B cell (primary cell): ENCODE results near the gene PTGES. TPM values are rescaled to one million over a fixed set of nuclear protein-coding genes. Genes with fewer than 3 reads are reported as not detected.
"Not testable (repeated sequence)": the region's sequence is repeated elsewhere in the genome, so short reads cannot be mapped to it uniquely, and the experiment has no call there.

Experiments used
- ATAC-seq: fragments of 200-7000 bp; cut with Tn5 transposase; one replicate; pipeline ENCODE4 v1.10.0; 2021; ENCODE audit warnings: low read depth, mild to moderate bottlenecking, moderate number of reproducible peaks, moderate library complexity
- CTCF ChIA-PET: fragments of 350-600 bp; sonication (Branson Sonifier 250); formaldehyde crosslinking; loops from one replicate; lab custom pipeline; 2021; ENCODE audit warnings: antibody characterized with exemption, inconsistent platforms; lab: Charles Lee
- POLR2A ChIA-PET: fragments of 350-600 bp; sonication (Branson Sonifier 250); formaldehyde crosslinking; loops from one replicate; lab custom pipeline; 2021; ENCODE audit warnings: antibody characterized with exemption; lab: Charles Lee
- DNase-seq: peaks from one replicate; pipeline ENCODE4 v3.0.0; 2013
- H2AFZ ChIP-seq: 2 replicates; pipeline ENCODE4 v1.6.1; 2012; ENCODE audit warnings: mild to moderate bottlenecking, low read depth, low read length; ENCODE audit not compliant: insufficient read depth, poor library complexity, severe bottlenecking
- H3K27ac ChIP-seq, 2 donors: 1 replicate in 1 of 2; 2 replicates in 1 of 2; pipeline ENCODE4 v1.5.1; 2012 to 2013; ENCODE audit warnings: low read length in 2 of 2, mild to moderate bottlenecking in 2 of 2, moderate library complexity in 1 of 2
- H3K27me3 ChIP-seq, 4 experiments: fragments of 200-600 bp in 1 of 4; sonication (generic) in 1 of 4; replicated peaks in 1 of 4; 1 replicate in 2 of 4; 2 replicates in 2 of 4; pipeline versions ENCODE4 v1.6.1 to v1.7.0; 2013 to 2016; ENCODE audit warnings: low read length in 3 of 4, mild to moderate bottlenecking in 2 of 4, mixed read lengths in 1 of 4, moderate library complexity in 1 of 4; ENCODE audit not compliant: insufficient read depth in 4 of 4, control insufficient read depth in 3 of 4; ENCODE audit errors: control extremely low read depth in 1 of 4
- H3K36me3 ChIP-seq, 2 experiments: replicated peaks in 1 of 2; 1 replicate in 1 of 2; 2 replicates in 1 of 2; pipeline versions ENCODE4 v1.6.1 to v1.7.1; 2013; ENCODE audit warnings: low read length in 1 of 2; ENCODE audit not compliant: insufficient read depth in 2 of 2, control insufficient read depth in 1 of 2; ENCODE audit errors: control extremely low read depth in 1 of 2, extremely low read depth in 1 of 2
- H3K4me1 ChIP-seq, 2 donors: fragments of 200-600 bp in 1 of 2; sonication (generic) in 1 of 2; 1 replicate in 1 of 2; 2 replicates in 1 of 2; pipeline versions ENCODE4 v1.5.1 to v1.6.1; 2013 to 2017; ENCODE audit warnings: low read length in 2 of 2; ENCODE audit not compliant: control insufficient read depth in 2 of 2, insufficient read depth in 2 of 2
- H3K4me2 ChIP-seq: replicated peaks from 2 replicates; pipeline ENCODE3; 2012; ENCODE audit warnings: mild to moderate bottlenecking, low read depth, low read length; ENCODE audit not compliant: poor library complexity, severe bottlenecking
- H3K4me3 ChIP-seq, 5 experiments: fragments of 200-600 bp in 1 of 5; sonication (generic) in 1 of 5; 1 replicate in 3 of 5; 2 replicates in 2 of 5; pipeline versions ENCODE4 v1.5.1 to v1.7.0; 2011 to 2016; ENCODE audit warnings: low read length in 4 of 5, mild to moderate bottlenecking in 4 of 5, low read depth in 2 of 5, control low read depth in 1 of 5, moderate library complexity in 1 of 5; ENCODE audit not compliant: insufficient read depth in 1 of 5; ENCODE audit errors: control extremely low read depth in 1 of 5, extremely low read depth in 1 of 5
- H3K79me2 ChIP-seq: fragments of 200-600 bp; sonication (generic); one replicate; pipeline ENCODE4 v1.6.0; 2016; ENCODE audit warnings: low read length; ENCODE audit not compliant: control insufficient read depth, insufficient read depth
- H3K9ac ChIP-seq: fragments of 200-600 bp; sonication (generic); 2 replicates; pipeline ENCODE4 v1.6.1; 2017; ENCODE audit warnings: mild to moderate bottlenecking, low read length, moderate library complexity
- H3K9me3 ChIP-seq, 3 donors: one replicate each; pipeline versions ENCODE4 v1.6.1 to v1.7.1; 2013; ENCODE audit warnings: low read length in 2 of 3; ENCODE audit not compliant: control insufficient read depth in 2 of 3, insufficient read depth in 1 of 3; ENCODE audit errors: control extremely low read depth in 1 of 3
- H4K20me1 ChIP-seq: 2 replicates; pipeline ENCODE4 v1.6.0; 2012; ENCODE audit warnings: mild to moderate bottlenecking, low read length; ENCODE audit not compliant: insufficient read depth, control insufficient read depth, poor library complexity, severe bottlenecking
- H3K27ac Mint-ChIP-seq: one replicate; pipeline ENCODE4 v1.8.0; 2021; ENCODE audit warnings: mixed read lengths
- H3K27me3 Mint-ChIP-seq: one replicate; pipeline ENCODE4 v1.8.0; 2021; ENCODE audit warnings: mixed read lengths
- H3K4me1 Mint-ChIP-seq: one replicate; pipeline ENCODE4 v1.8.0; 2021; ENCODE audit warnings: mixed read lengths
- H3K4me3 Mint-ChIP-seq: one replicate; pipeline ENCODE4 v1.8.0; 2021; ENCODE audit warnings: mixed read lengths
- H3K9me3 Mint-ChIP-seq: one replicate; pipeline ENCODE4 v1.8.0; 2022; ENCODE audit warnings: mixed read lengths; ENCODE audit not compliant: insufficient read depth
- CTCF ChIP-seq: fragments of 200-600 bp; IDR thresholded peaks from one replicate; pipeline ENCODE4 v1.8.0; 2022; ENCODE audit warnings: antibody characterized with exemption, mild to moderate bottlenecking
- EZH2 ChIP-seq: IDR thresholded peaks from 2 replicates; pipeline ENCODE4 v1.6.1; 2012; ENCODE audit warnings: borderline replicate concordance, low read depth, mild to moderate bottlenecking, moderate library complexity, low read length; ENCODE audit not compliant: insufficient read depth, poor library complexity, severe bottlenecking
- WGBS: methylation state at CpG from one replicate; pipeline ENCODE4 v1.1.5; 2013; ENCODE audit warnings: missing lambda C conversion rate; ENCODE audit not compliant: insufficient coverage; 5-methylcytosine and 5-hydroxymethylcytosine counted together
- intact Hi-C: fragments of 100-400 bp; cut with micrococcal nuclease; formaldehyde crosslinking; loops from one replicate; pipeline ENCODE4 v1.10.0; 2022
- polyA plus RNA-seq: library from polyadenylated mRNA; depleted of rRNA; stranded (reverse); fragments of >200 nt; gene quantifications from 2 replicates; pipeline ENCODE4 v1.2.3, GENCODE V29; 2012
- total RNA-seq, 2 donors: library from RNA; stranded (reverse); fragments of 120-200 nt in 1 of 2; gene quantifications; 1 replicate in 1 of 2; 2 replicates in 1 of 2; pipeline versions ENCODE4 v1.2.3 to v1.2.4, GENCODE V29; 2013 to 2022

The PTGES gene
- total and polyA plus RNA-seq, 2 donors (not counting 1 experiment from before 2014, with no cell fraction given), result not detected

DNA sequence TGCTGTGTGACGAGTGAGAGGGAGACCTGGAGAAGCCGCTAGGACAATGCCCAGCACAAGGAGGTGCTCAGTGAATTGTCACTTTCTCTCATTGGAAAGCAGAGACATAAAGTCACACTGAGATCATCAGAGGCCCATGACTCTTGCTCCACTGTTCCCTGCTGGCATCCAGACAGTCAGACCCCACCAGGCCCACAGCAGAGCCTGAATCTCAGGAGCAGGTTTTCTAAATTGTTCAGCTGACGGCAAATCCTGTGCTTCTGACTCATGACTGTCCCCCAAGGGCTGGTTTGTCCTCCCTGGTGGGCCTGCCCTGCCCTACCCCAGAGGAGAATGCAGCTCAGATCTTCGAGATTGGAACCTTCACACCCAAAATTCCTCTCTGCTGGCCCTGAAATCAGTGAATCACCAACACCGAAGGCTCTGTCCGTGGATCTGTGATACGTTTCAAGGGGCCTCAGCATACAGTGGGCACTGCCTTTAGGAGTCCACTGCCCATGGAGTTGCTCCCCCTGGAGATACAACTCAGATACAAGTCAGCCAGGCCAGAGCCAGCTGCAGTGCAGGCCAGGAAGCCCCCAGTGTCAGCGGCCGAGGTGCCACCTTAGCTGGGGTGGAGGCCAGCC lies 2.7 kb downstream of the PTGES start:
- Mint-ChIP-seq H3K27me3 (peaks cover 17% of the 10 kb centered on the region), H3K9me3 (no peaks in the 10 kb centered on the region), H3K4me1 (peaks cover 5% of the 10 kb centered on the region), H3K4me3 (no peak overlapping the region), H3K27ac (no peak overlapping the region)
- Histone ChIP-seq H3K36me3 (no peaks in the 10 kb centered on the region), H3K27me3 (peaks cover 0 to 6% (median 3%) of the 10 kb centered on the region in 4 experiments), H2AFZ (no peak overlapping the region), H3K27ac (no peak overlapping the region), H3K4me3 (no peak overlapping the region), H3K4me1 (peaks cover 5 to 6% of the 10 kb centered on the region in 2 donors), H4K20me1 (no peaks in the 10 kb centered on the region), H3K9me3 (peaks cover 0 to 4% (median 0%) of the 10 kb centered on the region in 3 donors), H3K79me2 (no peaks in the 10 kb centered on the region), H3K4me2 (no peak overlapping the region), H3K9ac (no peak overlapping the region)
- ChIA-PET CTCF (interaction anchor here (1.4 to 2.3 kb wide), 2 partner anchors 13 to 40 kb away, joined by 6 read pairs; no protein-coding TSS in a partner anchor), POLR2A (no interaction called here)
- WGBS, result 90% methylated on average over 9 of the region's 9 CpGs
- ATAC-seq, result no peak
- no peak for DNase-seq
- intact Hi-C loops, result no loop called here
- TF ChIP-seq EZH2 (no peak), CTCF (no peak)

- H3K4me1 ChIP-seq, result peaks cover 5 to 6% of the 10 kb centered on the region in 2 donors
- Mint-ChIP-seq H3K4me1 (peaks cover 5% of the 10 kb centered on the region), H3K9me3 (no peaks in the 10 kb centered on the region), H3K27ac (no peak overlapping the region), H3K4me3 (no peak overlapping the region), H3K27me3 (peaks cover 17% of the 10 kb centered on the region)
- H3K4me3 ChIP-seq, result no peak overlapping the region
- peaks cover 0 to 4% (median 0%) of the 10 kb centered on the region in 3 donors for H3K9me3 ChIP-seq
- H3K36me3 ChIP-seq, result no peaks in the 10 kb centered on the region
- ChIA-PET POLR2A (no interaction called here), CTCF (interaction anchor here (1.4 to 2.3 kb wide), 2 partner anchors 12 to 40 kb away, joined by 6 read pairs; no protein-coding TSS in a partner anchor)
- H3K9ac ChIP-seq, result no peak overlapping the region
- peaks cover 0 to 6% (median 3%) of the 10 kb centered on the region in 4 experiments for H3K27me3 ChIP-seq
- no peak overlapping the region for H3K27ac ChIP-seq
- DNase-seq, result no peak
- H2AFZ ChIP-seq, result no peak overlapping the region
- H3K4me2 ChIP-seq, result no peak overlapping the region
- TF ChIP-seq CTCF (no peak), EZH2 (no peak)
- intact Hi-C loops, result no loop called here
- 95% methylated on average over 6 of the region's 6 CpGs for WGBS
- no peak for ATAC-seq
- no peaks in the 10 kb centered on the region for H4K20me1 ChIP-seq
- no peaks in the 10 kb centered on the region for H3K79me2 ChIP-seq
These were observed 3.3 kb downstream of the PTGES start for GRCh38 chr9:129749575-129749974.

GRCh38 chr9:129749052-129749451 lies 3.8 kb downstream of the PTGES start:
- POLR2A ChIA-PET, H3K4me2 ChIP-seq, H3K4me1 ChIP-seq, H3K79me2 ChIP-seq, H3K9me3 Mint-ChIP-seq, intact Hi-C loops, ATAC-seq, H3K9me3 ChIP-seq, H3K9ac ChIP-seq, H3K36me3 ChIP-seq, H3K4me3 ChIP-seq, H3K27me3 ChIP-seq, DNase-seq, H3K4me1 Mint-ChIP-seq, H3K27ac Mint-ChIP-seq, H3K4me3 Mint-ChIP-seq, H3K27ac ChIP-seq, H2AFZ ChIP-seq, H4K20me1 ChIP-seq: not testable (repeated sequence)
- WGBS, result 89% methylated on average over 1 of the region's 4 CpGs
- CTCF ChIA-PET, result interaction anchor here (1.4 to 2.3 kb wide), 2 partner anchors 12 to 41 kb away, joined by 6 read pairs; no protein-coding TSS in a partner anchor
- H3K27me3 Mint-ChIP-seq, result peaks cover 16% of the 10 kb centered on the region
